ENCODE results near the gene ZNF79. TPM values are rescaled to one million over a fixed set of nuclear protein-coding genes. Genes with fewer than 3 reads are reported as not detected.
A peak's percentile ranks its signal among the peaks of the same experiment; 100 is the strongest.

Gene ZNF79
- total and polyA plus RNA-seq, 9 of the 15 experiments (the other 6 are each of a cell fraction or from before 2014, with no cell fraction given): 0.62 to 7.0 (median 4.1) TPM

DNA sequence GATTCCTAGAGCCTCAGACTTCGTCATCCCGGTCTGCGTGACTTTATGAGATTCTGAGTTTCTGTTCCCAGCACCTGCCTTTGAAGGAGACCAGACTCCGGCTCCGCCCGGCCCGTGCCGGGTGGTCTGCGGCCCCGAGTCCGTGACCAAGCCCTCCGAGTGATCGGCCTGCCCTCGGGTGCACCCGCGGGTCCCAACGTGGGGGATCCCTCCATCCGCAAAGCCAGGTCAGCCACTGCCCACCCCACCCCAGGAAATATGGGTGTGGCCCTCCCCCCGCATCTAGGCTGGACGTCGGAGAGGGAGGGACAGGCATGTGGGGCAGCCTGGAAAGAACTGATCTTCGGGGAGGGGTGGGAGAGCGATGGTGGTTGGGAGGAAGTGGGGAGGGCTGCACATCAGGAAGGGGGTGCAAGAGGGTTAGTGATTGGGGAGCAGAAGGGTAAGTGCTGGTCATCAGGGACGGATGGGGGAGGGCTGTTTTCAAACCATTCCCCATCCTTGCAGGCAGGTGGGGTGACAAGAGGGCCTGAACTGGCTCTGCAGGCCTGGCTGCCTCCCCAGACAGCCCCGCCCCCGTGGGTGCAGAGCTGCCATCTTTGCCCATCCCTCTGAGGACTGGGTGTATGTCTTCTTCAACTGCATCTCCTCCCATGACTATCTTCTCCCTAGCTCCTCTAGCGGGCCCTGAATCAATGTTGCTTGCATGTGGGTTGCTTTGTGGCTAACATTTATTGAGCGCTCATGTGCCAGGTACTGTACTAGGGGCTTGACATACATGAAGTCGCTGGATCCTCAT lies 27.9 kb downstream of the ZNF79 start (continued):
- TF ChIP-seq SRF (CRISPR knock-in tag; IDR thresholded peaks at IDR 0.05): 0 out of 4 replicates have a peak, but pooled peaks of 1 of the 2 experiments have one; percentile 30
- 0 out of 2 replicates have a peak, but pooled peaks have one; percentile 1 for TF ChIP-seq NR1H2 (CRISPR knock-in tag; IDR thresholded peaks at IDR 0.05)
- TF ChIP-seq ADNP (tag; IDR thresholded peaks at IDR 0.05): no peak
- TF ChIP-seq KDM1A (IDR thresholded peaks at IDR 0.05): peak; percentile 1 to 82; a peak in 2 of 4 replicates
- TF ChIP-seq, protein P1, sequence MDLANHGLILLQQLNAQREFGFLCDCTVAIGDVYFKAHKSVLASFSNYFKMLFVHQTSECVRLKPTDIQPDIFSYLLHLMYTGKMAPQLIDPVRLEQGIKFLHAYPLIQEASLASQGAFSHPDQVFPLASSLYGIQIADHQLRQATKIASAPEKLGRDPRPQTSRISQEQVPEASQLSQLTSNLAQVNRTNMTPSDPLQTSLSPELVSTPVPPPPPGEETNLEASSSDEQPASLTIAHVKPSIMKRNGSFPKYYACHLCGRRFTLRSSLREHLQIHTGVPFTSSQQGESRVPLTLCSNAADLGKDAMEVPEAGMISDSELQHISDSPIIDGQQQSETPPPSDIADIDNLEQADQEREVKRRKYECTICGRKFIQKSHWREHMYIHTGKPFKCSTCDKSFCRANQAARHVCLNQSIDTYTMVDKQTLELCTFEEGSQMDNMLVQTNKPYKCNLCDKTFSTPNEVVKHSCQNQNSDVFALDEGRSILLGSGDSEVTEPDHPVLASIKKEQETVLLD (IDR thresholded peaks at IDR 0.05): 0 out of 2 replicates have a peak, but pooled peaks have one; percentile 14
- TF ChIP-seq VEZF1 (CRISPR knock-in tag; IDR thresholded peaks at IDR 0.05): peak; percentile 88
- peak; percentile 11; the same call in 1 of the 2 replicates for TF ChIP-seq ARID1B (IDR thresholded peaks at IDR 0.05)
- TF ChIP-seq YY1 (IDR thresholded peaks at IDR 0.05; ENCODE audit: borderline replicate concordance in 1 of 3, control insufficient read depth in 1 of 3, extremely low read depth in 1 of 3, insufficient read depth in 3 of 3, insufficient read length in 1 of 3, insufficient replicate concordance in 2 of 3, low read depth in 1 of 3, low read length in 2 of 3): peak in 1 of 3 experiments; percentile 45
- TF ChIP-seq HDAC1 (IDR thresholded peaks at IDR 0.05): peak in 1 of 2 experiments; percentile 75; a peak in 2 of 4 replicates
- TF ChIP-seq ZNF175 (CRISPR knock-in tag; IDR thresholded peaks at IDR 0.05; ENCODE audit: low read depth): 0 out of 2 replicates have a peak, but pooled peaks have one; percentile 8
- no peak for TF ChIP-seq ZBTB34 (CRISPR knock-in tag; IDR thresholded peaks at IDR 0.05)
- TF ChIP-seq OTX1 (CRISPR knock-in tag; IDR thresholded peaks at IDR 0.05): 0 out of 2 replicates have a peak, but pooled peaks have one; percentile 29
- TF ChIP-seq SIN3A (IDR thresholded peaks at IDR 0.05; ENCODE audit: borderline replicate concordance in 2 of 2, control insufficient read depth in 1 of 2, low read depth in 2 of 2, low read length in 2 of 2): peak; percentile 12 to 81; a peak in 1 of 4 replicates
- TF ChIP-seq DPF2 (IDR thresholded peaks at IDR 0.05): peak; percentile 33; the same call in 1 of the 2 replicates
- no peak for TF ChIP-seq FOXA3 (CRISPR knock-in tag; conservative IDR thresholded peaks at IDR 0.05 in 1 of 2, IDR thresholded peaks at IDR 0.05 in 1 of 2)
- TF ChIP-seq MAZ (CRISPR knock-in tag; conservative IDR thresholded peaks at IDR 0.05 in 1 of 2, IDR thresholded peaks at IDR 0.05 in 1 of 2): peak in 1 of 2 experiments; percentile 14; a peak in 2 of 4 replicates
- 0 out of 2 replicates have a peak, but pooled peaks have one; percentile 55 for TF ChIP-seq ZNF197 (CRISPR knock-in tag; IDR thresholded peaks at IDR 0.05; ENCODE audit: low read depth)
- TF ChIP-seq PKNOX1 (IDR thresholded peaks at IDR 0.05): 0 out of 2 replicates have a peak, but pooled peaks have one; percentile 12
- TF ChIP-seq MXI1 (IDR thresholded peaks at IDR 0.05; ENCODE audit: low read depth, low read length): 0 out of 2 replicates have a peak, but pooled peaks have one; percentile 42
- no peak for TF ChIP-seq NCOA1 (IDR thresholded peaks at IDR 0.05; ENCODE audit: low read depth)
